ENCODE data around the gene DGKA.
"Not testable (repeated sequence)": the region's sequence is repeated elsewhere in the genome, so short reads cannot be mapped to it uniquely, and the experiment has no call there.

Gene DGKA

DNA sequence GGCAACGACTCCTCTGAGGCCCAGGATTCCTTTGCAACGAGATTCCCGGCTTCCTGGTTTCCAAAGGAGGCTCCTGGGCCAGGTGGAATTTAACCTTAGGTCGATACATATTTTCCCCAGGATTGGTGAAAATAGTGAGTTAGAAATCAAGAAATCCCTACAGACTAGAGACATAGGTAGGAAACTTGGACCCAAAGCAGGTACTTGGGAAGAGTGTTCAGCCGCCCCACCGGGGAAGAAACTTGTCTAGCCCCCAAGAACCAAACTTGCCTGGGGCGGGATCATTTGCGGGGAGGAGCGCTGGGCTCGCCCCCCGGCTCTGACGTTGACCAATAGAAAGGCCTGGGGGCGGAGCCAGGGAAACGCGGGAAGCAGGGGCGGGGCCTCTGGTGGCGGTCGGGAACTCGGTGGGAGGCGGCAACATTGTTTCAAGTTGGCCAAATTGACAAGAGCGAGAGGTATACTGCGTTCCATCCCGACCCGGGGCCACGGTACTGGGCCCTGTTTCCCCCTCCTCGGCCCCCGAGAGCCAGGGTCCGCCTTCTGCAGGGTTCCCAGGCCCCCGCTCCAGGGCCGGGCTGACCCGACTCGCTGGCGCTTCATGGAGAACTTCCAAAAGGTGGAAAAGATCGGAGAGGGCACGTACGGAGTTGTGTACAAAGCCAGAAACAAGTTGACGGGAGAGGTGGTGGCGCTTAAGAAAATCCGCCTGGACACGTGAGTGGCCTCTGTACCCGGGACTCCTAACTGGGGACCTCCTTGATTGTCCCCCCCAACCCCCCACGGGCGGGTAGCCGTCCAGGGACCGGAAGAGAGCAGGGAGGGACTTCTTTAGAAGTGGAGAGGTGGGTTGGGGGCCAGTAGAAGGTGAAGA is 35.7 kb downstream of the DGKA start, which contains the start of gene CDK2:
Gene CDK2 (plus strand): TSS at position 423 of the 874 bp plus-strand sequence. CDS start 179 bp downstream, at position 602.
- DNase-seq (ENCODE audit: low read depth in 2 of 2), result peak; percentile 88 to 94

DNA sequence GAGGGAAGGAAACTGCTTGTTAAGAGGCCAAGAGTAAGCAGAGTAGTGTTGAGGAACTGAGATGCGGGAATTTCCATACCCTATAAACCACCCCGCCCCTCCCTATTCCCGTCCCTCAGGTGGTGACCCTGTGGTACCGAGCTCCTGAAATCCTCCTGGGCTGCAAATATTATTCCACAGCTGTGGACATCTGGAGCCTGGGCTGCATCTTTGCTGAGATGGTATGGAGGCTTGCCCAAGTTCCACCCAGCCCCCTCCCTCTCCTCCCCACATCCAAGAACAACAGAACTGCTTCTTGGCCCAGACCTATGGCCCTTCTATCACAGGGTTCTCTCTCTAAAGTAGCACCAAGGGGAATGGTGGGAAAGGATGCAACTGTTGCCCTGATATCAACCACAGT is 38.4 kb downstream of the DGKA start:
- no peak for DNase-seq (ENCODE audit: low read depth in 2 of 2)

DNA sequence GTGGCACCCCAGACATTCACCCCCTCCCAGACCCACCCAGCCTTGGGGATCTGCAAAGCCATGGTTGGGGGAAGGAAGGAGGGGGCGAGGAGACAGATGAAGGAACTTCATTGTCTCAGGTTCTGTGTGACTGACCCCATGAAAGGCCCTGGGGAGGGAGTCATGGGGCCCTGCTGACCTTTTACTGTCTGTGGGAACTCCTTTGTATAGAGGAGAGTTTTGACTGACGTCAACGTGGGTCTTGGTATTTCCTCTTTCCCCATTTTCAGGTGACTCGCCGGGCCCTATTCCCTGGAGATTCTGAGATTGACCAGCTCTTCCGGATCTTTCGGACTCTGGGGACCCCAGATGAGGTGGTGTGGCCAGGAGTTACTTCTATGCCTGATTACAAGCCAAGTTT is 39.8 kb downstream of the DGKA start:
- DNase-seq (ENCODE audit: low read depth in 2 of 2), result no peak

- DNase-seq (ENCODE audit: low read depth in 2 of 2), result no peak
These were observed 41.1 kb downstream of the DGKA start for GRCh38 chr12:55972042-55972441.

DNA sequence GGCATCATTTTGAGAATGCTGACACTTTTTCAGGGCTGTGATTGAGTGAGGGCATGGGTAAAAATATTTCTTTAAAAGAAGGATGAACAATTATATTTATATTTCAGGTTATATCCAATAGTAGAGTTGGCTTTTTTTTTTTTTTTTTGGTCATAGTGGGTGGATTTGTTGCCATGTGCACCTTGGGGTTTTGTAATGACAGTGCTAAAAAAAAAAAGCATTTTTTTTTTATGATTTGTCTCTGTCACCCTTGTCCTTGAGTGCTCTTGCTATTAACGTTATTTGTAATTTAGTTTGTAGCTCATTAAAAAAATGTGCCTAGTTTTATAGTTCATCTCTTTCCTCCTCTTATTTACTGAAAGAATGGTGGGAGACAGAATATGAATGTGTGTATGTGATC is 41.5 kb downstream of the DGKA start:
- DNase-seq (ENCODE audit: low read depth in 2 of 2), result no peak

DNA sequence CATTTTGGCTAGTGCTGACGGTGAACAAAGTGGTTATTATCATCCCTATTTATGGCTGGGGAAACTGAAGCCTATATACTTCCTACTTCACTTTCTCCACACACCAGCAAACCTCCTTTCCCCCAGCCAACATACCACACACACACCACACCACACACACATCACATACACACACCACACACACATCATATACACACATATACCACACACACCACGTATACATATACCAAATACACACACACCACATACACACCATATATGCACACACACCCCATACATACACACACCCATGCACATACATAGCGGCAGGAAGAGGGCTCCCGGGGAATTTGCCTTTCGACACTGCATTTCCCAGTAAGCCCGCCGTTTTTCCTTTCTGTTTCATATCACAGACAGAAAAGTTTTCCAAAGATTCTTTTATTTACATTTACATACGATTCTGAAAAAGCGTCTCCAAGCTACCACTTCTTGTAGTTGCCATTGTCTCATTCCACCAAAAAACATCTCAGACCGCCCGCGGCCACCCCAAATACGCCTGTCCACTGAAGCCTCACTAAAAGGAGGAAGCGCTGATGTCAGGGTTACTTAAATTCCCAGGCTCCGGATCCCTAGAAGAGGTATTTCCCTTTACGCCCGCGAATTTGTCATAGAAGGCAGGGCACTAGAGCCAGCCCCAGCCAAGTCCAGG is 42.1 kb downstream of the DGKA start:
- DNase-seq (ENCODE audit: low read depth in 2 of 2), result no peak

GRCh38 chr12:55973599-55974307 is 42.8 kb downstream of the DGKA start, which contains the start of gene RAB5B:
RAB5B (plus strand) TSS chr12:55974078; CDS start chr12:55986961, 12,883 bp downstream.
- DNase-seq (ENCODE audit: low read depth in 2 of 2), result peak; percentile 90 to 97

GRCh38 chr12:55974308-55974730 is 43.4 kb downstream of the DGKA start:
- peak in 1 of 2 donors; percentile 34 for DNase-seq (ENCODE audit: low read depth in 2 of 2)

GRCh38 chr12:55978393-55978792 is 47.4 kb downstream of the DGKA start:
- DNase-seq (ENCODE audit: low read depth in 2 of 2), result no peak

DNA sequence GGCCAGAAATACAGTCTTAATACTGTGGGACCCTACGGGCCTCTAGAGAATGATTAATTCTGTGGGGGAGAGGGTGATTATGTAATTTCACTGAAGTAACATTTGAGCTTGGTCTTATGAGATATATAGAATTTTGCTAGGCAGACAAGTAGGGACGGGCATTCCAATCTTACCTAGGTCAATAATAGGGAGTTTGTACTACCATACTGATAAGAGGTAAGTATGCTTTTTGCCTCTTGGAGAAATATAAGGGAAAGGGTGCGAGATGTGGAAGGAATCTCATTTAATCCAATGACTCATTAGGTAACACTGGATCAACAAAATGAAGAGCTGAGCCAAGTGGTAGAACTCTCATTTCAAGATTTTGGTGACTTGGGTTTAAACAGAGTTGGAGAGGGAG is 48.1 kb downstream of the DGKA start:
- DNase-seq (ENCODE audit: low read depth in 2 of 2), result no peak

GRCh38 chr12:55981882-55982281 is 50.9 kb downstream of the DGKA start:
- not testable (repeated sequence) for DNase-seq (ENCODE audit: low read depth in 2 of 2)

- DNase-seq (ENCODE audit: low read depth in 2 of 2), result no peak
These were observed 51.5 kb downstream of the DGKA start for GRCh38 chr12:55982319-55982936.

GRCh38 chr12:55983232-55983842 is 52.4 kb downstream of the DGKA start:
- no peak for DNase-seq (ENCODE audit: low read depth in 2 of 2)

DNA sequence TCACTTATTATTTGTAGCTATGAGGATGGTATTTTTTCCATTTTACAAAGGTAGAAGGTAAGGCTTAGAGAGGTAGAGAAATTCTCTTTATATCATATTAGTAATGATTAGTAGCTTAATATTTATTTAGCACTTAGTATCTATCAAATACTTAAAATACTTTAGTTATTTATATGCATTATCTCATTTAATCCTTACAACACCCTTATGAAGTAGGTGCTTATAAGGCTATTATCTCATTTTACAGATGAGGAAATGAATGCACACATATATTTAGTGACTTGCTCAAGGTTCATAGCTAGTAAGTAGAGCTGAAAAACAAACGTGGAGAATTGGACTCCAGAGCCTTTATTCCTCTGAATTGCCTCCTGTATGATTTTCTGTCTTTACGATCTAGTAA is 53.9 kb downstream of the DGKA start:
- DNase-seq (ENCODE audit: low read depth in 2 of 2), result no peak

DNA sequence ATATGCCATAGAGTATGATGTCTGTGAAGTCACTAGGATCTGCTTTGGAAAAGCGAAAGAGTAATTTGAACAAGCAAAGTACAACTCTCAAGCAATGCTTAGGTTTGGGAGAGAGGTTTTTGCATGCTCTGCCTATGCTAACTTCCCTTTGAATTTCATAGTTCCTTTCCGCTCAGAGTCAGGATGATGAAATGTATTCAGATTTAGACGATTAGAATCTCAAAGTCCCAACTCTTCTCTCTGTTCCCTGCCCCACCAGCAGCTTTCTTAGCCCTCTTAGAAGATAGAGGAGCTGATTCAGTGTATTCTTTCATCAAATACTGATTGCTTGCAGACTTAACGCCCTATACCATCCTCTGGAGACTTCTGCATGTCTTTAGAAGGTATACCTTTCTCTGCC is 54.4 kb downstream of the DGKA start:
- DNase-seq (ENCODE audit: low read depth in 2 of 2), result no peak

GRCh38 chr12:55985976-55986375 is 55.0 kb downstream of the DGKA start:
- not testable (repeated sequence) for DNase-seq (ENCODE audit: low read depth in 2 of 2)

DNA sequence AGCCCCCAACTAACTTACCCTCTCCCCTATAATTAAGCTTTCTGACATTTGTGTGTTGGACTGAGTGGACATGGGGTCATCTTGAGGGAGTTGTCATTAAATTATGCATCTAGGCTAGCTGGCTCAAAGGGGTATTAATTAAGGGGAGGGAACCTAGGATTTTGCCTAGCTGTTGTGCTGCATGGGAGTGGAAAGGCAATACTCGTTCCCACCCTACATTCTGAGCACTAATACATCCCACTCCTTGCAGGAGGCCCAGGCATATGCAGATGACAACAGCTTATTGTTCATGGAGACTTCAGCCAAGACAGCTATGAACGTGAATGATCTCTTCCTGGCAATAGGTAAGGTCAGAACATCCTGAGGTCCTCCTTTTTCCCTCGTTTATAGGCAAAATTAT is 60.1 kb downstream of the DGKA start:
- no peak for DNase-seq (ENCODE audit: low read depth in 2 of 2)

GRCh38 chr12:55993230-55993853 is 62.4 kb downstream of the DGKA start:
- no peak for DNase-seq (ENCODE audit: low read depth in 2 of 2)

DNA sequence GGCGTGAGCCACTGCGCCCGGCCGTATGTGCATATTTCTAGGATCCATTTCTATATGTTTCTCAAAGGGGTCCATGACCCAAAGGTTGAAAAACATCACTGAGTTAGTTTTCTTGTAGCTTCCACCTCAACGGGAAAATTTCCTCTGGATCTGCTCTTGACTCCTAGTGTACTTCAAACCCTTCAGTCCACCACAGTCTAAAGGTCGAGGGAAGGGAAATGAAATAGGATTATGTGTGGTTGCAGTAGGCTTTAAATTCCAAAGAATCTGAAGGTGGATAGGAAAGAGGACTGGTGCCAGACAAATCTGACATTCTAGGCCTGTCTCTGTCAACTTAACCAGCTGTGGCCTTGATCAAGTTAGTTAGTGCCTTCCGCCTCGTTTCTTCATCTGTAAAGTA is 64.4 kb downstream of the DGKA start:
- no peak for DNase-seq (ENCODE audit: low read depth in 2 of 2)

DNA sequence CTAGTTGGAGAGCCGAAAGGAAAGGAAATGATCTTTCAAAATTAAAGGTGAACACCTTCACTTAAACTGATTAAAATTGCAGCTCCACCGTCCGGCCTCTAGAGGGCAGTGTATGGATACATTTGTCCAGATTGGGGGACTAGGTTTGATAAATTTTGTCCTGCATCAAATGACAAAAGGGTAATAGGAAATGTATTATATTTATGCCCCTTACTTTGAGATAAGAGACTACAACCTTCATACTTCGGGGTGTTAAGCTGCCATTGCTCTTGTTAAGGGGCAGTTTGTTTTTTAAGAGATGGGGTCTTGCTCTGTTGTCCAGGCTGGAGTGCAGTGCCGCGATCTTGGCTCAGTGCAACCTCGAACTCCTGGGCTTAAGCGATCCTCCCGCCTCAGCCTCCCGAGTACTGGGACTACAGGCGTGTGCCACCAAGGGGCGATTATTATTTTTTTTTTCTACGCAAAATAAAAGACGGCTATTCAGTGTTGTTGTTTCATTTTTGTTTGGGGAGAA is 65.3 kb downstream of the DGKA start:
- DNase-seq (ENCODE audit: low read depth in 2 of 2), result peak; percentile 32 to 34

Data from stimulated activated CD4-positive, alpha-beta T cell treated with anti-CD3 and anti-CD28 coated beads, Interleukin-4, amount 100 ng/mL, for 48 hours (primary cell).